Fibroblast of skin of left quadriceps (primary cell): ENCODE measurements around the gene PNCK.
A peak's percentile ranks its signal among the peaks of the same experiment; 100 is the strongest.
"Not testable (repeated sequence)": the region's sequence is repeated elsewhere in the genome, so short reads cannot be mapped to it uniquely, and the experiment has no call there.

Source experiments
- DNase-seq, 2 experiments: peaks; one replicate each; pipeline ENCODE4 v3.0.0-alpha.2; 2013; ENCODE audit warnings: low read depth in 2 of 2

Gene PNCK

DNA sequence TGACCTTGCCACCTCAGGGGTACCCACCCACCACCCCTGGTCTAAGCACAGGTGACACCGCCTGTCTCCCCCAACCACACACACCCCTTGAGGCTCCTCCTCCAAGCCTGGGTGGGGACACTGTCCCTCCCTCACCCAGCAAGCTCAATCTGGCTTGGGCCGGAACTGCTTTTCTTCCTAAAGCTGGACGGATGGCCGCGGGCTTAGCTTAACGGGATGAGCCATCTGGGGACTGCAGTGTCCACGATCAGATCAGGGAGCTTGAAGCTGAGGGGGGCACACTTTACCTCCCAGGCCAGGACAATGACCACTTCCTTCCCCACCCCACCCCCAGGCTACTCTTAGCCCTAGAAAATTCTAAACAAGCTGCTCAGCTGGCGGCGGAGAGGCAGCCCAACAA, 13.1 kb upstream of the PNCK start:
- no peak for DNase-seq

DNA sequence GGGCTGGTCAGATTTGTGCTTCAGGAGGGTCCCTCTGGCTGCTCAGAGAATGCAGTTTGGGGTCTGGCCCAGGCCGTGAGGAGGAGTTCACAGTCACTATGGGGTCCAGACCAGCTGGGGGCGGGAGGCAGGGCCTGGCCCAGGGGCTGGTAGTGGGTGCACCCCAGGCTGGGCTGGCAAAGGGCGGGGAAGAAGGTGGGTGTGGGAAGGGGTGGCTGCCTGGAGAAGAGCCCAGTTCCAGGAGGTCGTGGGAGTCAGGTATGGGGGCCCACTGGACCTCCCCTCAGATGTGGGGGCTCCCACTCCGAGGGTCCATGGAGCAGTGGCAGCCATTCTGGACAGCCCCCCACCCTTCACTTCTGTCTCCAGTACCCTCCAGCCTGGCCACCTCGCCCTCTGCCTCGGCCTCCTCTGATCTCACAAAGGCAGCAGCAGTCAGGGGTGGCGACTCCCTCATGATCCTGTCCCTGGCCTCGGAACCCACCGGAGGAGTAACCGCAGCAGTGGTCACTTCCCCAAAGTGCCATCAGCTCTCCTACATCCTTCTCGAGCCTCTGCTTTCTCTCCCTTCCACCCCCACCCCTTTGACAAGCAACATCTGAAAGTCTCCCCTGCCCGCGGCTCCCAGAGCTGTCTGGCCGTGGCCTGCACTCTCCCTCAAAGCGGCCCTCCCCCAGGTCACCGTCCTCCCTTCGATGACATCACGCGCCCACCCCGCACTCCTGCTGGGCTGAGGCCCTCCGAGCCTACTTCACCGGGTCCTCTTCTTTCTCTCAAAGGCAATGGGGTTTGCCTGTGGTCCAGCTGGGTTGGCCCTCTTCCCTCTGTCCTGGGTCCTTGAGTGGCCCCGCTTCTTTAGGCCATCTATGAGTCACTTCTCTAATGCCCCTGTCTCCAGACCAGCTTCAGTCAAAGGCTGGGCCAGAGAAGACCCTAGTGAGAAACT, 12.4 kb upstream of the PNCK start:
- no peak for DNase-seq

DNA sequence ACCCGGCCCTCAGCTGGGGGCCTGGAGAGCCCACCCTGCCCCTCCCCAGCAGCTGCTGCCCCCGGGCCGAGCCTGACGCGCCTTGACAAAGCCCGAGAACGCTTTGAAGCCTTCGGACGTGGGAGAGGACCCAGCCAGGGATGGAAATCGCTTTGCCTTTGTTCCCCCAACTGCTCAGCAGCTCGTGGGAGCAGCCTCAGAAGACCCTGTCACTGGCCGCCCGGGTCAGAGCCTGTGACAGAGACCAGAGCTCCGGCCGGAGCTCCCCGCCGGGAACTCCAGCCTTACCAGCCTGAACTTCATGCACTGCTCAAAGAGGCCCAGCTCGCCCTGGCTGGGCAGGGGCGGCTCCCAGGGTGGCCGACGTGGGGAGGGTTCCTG, 11.5 kb upstream of the PNCK start:
- DNase-seq, result no peak

DNA sequence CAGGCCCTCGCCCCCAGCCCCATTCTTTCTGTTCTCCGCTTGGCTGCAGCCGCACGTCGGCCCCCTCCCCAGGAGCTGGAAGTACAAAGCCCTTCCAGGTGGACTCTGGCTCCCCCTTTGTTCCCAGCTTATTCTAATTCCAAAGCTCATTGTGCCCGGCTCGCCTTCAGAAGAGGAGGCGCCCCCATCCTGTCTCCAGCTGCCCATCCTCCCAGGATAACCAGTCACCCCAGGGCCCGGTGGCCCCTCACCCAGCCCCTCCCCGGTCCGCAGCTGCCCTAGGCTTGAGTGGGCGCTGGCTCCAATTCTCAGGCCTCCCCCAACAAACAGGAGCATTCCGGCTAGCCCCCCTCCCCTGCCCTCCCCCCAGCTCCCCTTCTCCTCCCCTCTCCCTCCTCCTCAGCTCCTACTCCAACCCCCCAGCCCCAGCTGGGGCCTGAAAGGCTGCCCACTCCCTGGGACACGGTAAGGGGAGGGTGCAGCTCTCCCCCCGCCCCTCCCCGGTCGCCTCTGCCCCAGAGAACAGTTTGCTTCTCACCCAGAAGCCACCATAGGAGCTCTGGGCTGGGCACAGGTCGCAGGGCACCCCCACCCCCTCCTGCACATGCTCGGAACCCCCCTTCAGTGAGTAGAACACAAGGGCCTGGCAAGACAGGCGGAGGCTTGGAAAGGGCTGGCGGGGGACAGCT, 11.0 kb upstream of the PNCK start:
- DNase-seq, result no peak

DNA sequence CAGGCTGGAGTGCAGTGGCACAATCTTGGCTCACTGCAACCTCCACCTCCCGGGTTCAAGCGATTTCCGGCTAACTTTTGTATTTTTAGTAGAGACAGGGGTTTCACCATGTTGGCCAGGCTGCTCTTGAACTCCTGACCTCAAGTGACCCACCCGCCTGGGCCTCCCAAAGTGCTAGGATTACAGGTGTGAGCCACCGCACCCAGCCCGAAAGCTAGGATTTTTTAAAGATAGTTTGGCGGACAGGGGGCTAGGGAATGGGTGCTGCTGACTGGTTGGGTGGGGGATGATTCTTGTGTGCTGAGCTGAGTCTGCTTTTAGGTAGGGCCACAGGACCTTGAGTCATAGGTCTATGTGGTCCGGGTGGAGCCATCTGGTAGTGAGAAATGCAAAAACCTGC, 9.9 kb upstream of the PNCK start:
- DNase-seq, result not testable (repeated sequence)

DNA sequence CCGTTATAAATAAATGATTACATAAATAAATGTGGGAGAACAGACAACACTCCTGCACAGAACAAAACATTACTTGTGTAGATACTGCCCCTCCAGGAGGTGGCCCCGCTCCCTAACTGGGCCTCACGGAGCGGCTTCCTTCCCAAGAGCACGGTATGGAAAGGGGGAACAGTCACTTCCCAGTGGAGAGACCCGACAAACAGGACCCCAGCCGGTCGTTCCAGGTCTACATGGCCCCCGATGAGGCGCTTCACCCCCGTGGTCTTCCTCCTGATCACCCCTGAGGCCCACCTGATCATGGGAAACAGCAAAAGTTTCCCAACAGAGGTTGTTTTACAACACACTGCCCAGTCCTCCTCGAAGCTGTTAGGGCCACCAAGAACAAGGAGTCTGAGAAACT, 7.6 kb upstream of the PNCK start:
- no peak for DNase-seq

DNA sequence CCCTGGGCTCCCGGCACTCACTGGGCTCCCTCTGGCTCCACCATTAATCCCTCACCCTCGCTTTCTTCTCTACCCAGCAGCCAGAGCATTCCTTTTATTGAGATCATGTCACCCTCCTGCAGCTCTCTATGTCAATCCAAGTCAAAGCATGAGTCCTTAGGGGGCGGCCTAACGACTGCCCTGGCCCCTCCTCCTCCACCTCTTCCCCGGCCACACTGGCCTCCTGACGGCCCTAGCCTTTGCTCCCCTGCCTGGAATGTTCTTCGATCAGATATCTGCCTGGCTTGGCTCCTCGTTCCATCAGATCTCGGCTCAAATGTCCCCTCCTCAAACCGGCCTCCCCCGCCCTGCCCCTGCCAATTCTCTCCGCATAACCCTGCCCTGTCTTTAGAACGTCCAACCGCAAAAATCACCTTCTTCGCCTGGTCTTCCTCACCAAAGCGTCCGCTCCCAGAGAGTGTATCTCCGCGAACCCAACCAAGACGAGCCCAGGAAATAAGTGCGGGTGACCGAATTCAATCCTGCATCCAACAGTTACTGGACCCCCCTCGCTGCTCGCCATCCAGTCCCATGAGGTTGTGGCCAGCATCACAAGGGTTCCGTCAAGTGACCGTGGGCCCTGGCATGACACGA, 722 bp upstream of the PNCK start:
- DNase-seq, result no peak

DNA sequence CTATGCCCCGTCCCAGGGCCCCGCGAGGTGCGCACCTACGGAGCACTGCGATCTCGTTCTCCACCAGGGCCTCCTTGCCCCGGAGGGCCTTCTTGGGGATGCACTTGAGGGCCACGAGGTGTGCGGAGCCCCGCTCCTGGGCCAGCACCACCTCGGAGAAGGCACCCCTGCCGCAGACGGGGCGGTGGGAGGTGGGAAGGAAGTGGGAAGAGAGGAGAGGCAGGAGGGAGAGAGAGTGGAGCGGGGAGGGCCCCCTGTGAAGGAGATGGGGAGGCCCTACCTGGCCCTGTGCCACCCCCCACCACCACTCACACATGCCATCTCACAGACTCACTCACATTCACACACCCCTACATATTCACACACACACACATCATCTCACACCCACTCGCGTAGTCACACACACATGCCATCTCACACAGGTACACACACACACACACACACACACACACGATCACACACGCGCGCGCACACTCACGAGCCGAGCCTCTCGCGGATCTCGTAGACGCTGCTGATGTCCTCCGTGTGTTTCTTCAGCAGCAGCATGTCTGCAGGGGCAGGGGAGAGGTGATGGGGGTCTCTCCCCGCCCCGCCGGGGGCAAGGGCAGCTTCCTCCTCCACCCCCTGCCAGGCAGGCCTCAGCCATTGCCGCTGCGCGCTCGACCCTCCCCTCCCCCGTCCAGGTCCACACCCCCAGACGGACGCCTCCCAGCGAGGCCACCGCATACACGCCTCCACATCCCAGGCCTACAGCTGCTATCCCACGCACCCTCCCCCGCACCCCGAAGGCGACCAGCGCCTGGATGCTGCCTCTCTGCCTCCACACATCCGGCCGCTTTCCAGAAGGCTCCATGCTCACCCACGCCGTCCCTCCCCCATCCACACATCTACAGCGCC, 834 bp downstream of the PNCK start:
- DNase-seq, result no peak

DNA sequence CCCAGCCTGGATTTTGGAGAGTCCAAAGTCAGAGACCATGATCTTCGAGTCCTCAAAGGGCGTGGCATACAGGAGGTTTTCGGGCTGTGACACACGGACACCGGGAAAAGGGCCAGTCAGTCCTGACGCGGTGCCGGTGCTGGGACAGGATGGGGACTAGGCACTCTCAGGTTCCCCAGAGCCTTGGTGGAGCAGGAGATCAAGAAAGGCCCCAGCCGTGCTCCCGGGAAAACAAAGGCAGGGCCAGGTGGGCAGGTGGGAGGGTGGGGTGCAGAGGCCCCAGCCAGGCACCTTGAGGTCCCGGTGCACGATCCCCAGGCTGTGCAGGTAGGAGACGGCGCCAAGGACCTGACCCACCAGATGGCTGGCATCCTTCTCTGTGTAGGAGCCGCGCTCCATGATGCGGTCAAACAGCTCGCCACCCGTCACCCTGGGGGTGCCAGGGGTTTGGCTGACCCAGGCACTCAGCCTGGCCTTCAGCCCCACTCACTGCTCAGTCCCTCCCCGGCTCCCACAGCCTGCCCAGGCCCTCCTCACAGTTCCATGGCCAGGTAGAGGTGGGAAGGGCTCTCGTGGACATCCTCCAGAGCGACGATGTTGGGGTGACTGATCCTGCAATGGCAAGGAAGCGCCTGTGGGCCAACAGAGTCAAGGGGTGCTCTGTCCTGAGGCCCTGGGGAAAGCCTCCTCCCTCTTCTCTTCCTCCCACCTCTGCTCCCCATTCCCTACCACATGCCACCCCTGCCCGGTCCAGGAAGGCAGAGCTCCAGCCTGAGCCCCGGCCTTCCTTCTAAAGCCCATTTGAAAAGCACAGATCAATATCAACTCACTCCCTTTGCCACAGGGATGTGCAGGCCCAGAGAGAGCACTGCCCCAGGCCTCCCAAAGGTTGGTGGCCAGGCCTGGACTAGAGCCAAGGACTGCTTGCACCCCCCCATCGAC, 1.8 kb downstream of the PNCK start:
- no peak for DNase-seq

DNA sequence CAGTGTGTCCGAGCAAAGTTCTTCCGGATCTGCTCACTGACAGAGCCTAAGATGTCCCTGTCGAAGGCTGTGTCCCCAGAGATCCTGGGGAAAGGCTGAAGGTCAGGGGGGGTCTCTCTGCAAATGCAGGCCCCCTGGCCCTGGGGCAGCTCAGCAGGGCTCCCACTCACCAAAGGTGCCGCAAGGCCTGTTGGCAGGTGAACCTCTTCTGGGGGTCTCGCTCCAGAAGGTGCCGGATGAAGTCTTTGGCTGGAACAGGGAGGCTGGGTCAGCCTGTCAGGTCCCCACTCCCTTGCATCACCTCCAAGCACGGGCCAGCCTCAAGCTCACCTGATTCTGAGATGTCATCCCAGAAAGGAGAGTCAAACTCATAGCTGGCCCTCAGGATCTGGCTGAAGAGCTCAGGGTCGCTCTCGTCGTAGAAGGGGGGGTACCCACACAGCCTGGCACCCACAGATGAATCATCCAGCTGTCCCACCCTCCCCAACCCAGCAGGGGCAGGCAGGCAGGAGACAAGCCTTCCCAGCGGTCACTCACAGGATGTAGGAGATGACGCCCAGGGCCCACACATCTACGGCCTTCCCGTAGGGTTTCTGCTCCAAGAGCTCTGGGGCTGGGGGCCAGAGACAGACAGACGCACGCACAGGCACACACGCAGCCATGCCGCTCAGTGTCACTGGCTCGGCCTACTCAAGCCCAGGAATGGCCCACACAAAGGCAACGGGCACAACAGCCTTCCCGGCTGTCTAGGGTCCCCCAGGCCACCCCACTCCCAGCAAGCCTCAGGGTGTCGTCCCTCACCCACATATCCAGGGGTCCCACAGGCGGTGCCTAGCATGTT, 2.6 kb downstream of the PNCK start:
- no peak for DNase-seq

DNA sequence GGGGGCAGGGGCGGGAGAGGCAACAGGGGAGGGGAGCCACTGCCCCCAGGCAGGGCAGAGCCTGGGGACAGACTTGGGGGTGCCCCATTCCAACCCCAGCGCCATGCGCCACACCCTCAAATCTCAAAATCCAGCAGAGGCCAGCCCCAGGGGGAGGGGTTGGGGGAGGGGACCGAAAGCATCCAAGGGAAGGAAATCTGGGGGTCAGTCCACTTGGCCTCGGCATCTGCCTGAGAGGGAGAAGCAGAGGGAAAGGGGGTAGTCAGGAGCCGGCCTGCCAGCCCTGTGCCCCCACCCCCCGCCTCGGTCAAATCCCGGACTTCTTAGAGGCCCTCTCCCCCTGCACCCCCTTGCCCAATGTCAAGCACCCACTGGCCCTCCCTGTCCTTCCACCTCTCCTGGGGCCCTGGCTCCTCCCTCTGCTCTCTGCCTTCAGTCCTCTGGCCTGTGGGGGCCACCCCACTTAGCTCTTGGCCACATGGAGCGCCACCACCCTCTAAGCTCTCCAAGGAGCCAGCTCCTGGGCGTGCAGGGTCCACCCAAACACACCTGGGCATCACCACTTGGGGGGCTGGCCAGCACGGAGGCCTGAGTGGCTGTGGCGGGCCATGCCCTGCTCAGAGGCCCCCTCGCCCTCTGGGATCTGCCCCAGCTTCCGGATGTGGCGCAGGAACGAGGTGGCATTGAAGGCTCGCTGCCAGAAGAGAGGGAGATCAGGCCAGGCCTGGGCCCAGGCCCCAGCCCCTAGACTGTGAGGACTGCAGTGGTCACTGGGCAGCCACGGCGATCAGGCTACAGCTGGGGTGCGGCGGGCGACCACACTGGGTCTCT, 3.5 kb downstream of the PNCK start:
- no peak for DNase-seq

DNA sequence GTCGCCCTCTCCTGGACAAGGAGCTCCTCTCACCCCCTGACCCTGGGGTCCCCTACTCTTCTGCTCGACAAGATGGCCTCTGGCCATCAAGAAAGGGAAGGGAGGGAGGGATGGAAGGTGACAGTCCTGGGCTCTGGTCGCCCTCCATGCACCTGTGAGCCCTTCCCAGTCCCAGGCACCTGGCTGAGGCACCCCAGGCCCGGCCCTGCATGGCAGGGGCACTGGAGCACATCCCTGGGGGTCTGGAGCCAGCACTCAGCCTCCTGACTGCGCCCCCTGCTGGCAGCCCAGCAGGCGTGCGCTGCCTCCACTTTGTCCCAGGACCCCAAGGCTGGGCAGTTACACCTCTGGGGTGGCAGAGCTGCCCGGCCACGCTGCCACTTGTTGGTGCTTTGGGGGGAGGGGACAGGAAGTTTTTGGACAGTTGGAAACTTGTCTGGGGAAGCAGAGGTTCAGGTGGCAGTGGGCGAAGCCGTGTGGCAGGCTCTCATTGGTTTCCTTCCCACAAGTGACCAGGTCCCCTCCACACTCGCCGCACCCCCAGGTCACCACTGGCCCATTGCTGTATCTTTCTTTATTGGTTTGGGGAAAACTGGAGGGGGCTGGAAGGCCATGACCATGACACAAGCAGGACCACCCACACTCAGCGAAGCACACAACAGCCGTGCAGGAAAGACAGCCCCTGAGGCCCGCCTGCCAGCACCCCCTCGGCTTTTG, 4.3 kb downstream of the PNCK start:
- DNase-seq, result no peak

DNA sequence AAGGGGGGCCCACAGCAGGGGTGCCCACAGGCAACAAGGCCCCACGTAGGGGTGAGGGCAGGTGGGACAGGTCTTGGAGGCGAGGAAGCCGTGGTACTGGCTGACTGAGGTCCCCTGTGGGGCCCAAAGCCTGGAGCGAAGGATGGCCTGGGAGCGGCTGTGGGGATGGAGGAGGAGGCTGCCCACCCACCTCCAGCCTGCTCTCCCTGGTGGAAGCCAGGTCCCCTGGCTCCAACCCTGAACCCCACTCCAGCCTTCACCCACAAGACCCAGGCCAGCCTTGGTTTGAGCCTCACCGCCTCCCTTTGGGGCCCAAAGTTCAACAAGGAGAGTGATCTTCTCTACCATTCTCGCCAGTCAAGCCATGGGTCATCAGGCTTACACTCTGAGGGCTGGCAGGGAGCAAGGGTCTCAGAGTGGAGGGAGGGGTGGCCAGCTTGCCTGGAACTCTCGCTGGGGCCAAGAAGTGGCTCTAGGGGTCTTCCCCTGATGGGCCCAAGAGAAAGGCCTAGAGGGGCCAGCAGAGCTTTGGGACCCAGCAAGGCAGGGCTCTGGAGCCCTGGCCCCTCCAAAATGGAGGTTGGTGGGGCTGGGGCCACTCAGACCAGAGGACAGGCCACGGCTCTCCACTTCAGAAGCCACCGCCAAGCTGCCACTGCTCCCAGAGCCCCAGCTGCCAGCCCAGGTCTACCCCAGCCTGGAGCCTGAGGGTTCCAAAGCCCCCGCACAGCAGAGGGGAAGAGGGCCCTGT, 5.0 kb downstream of the PNCK start:
- no peak for DNase-seq

DNA sequence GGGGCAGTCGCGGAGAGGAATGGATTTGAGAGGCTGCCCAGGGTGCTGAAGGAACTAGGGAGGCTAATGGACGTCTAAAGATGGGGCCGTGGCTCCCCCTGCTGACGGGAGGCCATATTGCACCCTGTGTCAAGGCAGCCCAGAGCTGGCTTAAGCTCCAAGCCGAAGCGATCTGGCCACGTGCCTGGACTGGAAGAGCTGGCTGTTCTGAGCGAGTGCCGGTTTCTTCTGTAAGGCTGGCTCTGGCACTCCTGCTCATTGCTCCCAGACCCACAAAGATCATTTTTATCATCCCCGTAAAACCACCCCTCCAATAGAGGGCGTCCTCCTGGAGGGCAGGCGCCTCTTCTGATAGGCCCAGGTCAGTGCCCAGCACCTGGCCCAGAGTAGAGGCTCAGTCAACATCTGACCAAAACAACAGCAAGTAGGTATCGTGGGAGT, 5.6 kb downstream of the PNCK start:
- peak; percentile 29 to 41 for DNase-seq

DNA sequence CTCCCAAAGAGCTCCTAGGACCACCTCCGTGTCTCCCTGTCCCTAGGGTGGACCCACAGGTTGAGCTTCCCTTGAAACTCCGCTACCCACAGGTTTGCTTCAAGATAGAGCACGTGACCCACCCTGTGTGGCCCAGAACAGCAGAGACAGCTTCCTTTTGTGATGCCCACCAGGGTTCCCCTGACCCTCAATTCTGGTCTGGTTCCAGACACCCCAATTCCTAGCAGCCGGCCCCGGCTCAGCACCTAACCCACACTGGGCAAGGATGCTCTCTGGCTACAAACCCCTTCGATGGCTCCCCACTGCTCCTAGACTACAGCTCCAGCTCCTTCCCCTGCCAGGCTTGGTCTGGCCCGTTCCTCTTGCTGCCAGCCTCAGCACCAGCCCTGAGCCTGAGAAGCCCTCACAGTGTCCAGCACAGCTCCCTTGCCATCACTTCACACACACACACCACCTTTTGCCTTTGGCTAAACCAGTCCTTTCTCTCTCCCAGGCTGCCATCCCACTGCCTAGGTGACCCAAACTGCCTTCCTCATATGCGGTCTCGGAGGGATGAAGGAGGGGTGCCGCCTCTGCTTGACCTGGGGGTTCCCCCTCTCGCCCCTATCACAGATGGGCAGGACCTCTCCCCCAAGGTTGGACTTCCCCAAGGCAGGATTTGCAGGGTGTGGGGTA, 6.2 kb downstream of the PNCK start:
- DNase-seq, result no peak

DNA sequence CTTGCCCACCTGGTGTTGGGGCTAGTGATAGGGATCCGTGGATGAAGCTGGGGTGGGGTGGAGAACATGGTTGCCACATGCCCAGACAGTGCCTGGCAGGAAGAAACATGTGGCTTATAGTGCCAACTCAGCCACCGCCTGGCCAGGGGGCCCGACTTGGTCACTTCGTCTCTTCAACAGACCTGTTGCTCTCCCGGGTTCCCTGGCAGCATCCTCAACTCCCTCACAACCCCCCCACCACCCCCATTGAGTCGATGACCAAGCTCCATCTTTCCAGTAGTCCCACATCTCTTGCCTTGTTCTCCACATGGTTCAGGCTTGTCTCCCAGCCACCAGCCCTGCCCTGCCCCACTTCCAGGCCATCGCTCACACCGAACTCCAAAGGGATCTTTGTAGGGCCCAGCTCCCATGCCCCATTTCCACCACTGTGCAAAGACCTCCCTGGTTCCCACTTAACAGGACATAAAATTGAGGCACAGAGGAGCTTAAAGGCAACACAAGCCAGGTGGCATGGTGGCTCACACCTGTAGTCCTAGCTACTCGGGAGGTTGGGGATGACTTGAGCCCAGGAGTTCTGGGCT, 7.8 kb downstream of the PNCK start:
- DNase-seq, result no peak
